NCI-H526 treated with DMSO at 0.1 percent for 48 hours (cell line): ENCODE results near the gene CXorf65.

Experiments
- DNase-seq: peaks from one replicate; lab custom pipeline; 2025; lab: John Stamatoyannopoulos, UW

Gene CXorf65

GRCh38 chrX:71105628-71106027 lies 912 bp downstream of the CXorf65 start:
- no peak for DNase-seq

- DNase-seq: no peak
Observed at GRCh38 chrX:71103110-71103983, 3.2 kb downstream of the CXorf65 start.

GRCh38 chrX:71102292-71102691 lies 4.2 kb downstream of the CXorf65 start:
- DNase-seq: no peak

- DNase-seq: no peak
Observed at GRCh38 chrX:71100581-71101505, 5.7 kb downstream of the CXorf65 start.

- no peak for DNase-seq
Observed at GRCh38 chrX:71099736-71100135, 6.8 kb downstream of the CXorf65 start.

- DNase-seq: no peak
Observed at GRCh38 chrX:71098951-71099506, 7.5 kb downstream of the CXorf65 start.

GRCh38 chrX:71098302-71098701 lies 8.2 kb downstream of the CXorf65 start:
- no peak for DNase-seq

- no peak for DNase-seq
Observed at GRCh38 chrX:71096760-71097032, 9.8 kb downstream of the CXorf65 start.

GRCh38 chrX:71095981-71096759 lies 10.4 kb downstream of the CXorf65 start:
- peak; percentile 18 for DNase-seq

- peak; percentile 35 for DNase-seq
Observed at GRCh38 chrX:71095555-71095980, 11.0 kb downstream of the CXorf65 start, which contains the start of gene FOXO4. Gene FOXO4, plus strand, starts transcription at chrX:71095851. Its CDS starts 678 bp downstream, at chrX:71096529.

GRCh38 chrX:71095033-71095432 lies 11.5 kb downstream of the CXorf65 start:
- no peak for DNase-seq

GRCh38 chrX:71091263-71091662 lies 15.3 kb downstream of the CXorf65 start:
- no peak for DNase-seq

GRCh38 chrX:71085900-71086299 lies 20.6 kb downstream of the CXorf65 start:
- DNase-seq: no peak

- DNase-seq: no peak
Observed at GRCh38 chrX:71082822-71083221, 23.7 kb downstream of the CXorf65 start.

GRCh38 chrX:71082124-71082647 lies 24.4 kb downstream of the CXorf65 start:
- no peak for DNase-seq

- no peak for DNase-seq
Observed at GRCh38 chrX:71081330-71082123, 25.0 kb downstream of the CXorf65 start.

- DNase-seq: no peak
Observed at GRCh38 chrX:71070531-71070930, 36.0 kb downstream of the CXorf65 start.

- peak; percentile 89 for DNase-seq
Observed at GRCh38 chrX:71068044-71068918, 38.3 kb downstream of the CXorf65 start, which contains the start of gene SNX12. Gene SNX12, minus strand, starts transcription at chrX:71068334. Its CDS starts 28 bp downstream, at chrX:71068306.

- DNase-seq: peak; percentile 51
Observed at GRCh38 chrX:71067712-71068043, 38.9 kb downstream of the CXorf65 start.

GRCh38 chrX:71067089-71067488 lies 39.5 kb downstream of the CXorf65 start:
- DNase-seq: no peak
